Endothelial cell of umbilical vein (primary cell): Measurements from ENCODE around the gene PROZ. TPM values are rescaled to one million over a fixed set of nuclear protein-coding genes. Genes with fewer than 3 reads are reported as not detected.
A peak's percentile ranks its signal among the peaks of the same experiment; 100 is the strongest.

Experiments used
- BruUV-seq: library from RNA; stranded (reverse); fragments of 400-500 nt; replicated peaks from 2 replicates; lab custom pipeline; 2021; lab: Mats Ljungman, UMichigan
- CTCF ChIA-PET: fragments of 300-600, 350-600 bp; sonication (Branson Sonifier 250); formaldehyde crosslinking; loops from one replicate; lab custom pipeline; 2021; ENCODE audit warnings: antibody characterized with exemption, inconsistent platforms; lab: Charles Lee
- POLR2A ChIA-PET: fragments of 300-600, 350-600 bp; sonication (Branson Sonifier 250); formaldehyde crosslinking; loops from one replicate; lab custom pipeline; 2021; ENCODE audit warnings: antibody characterized with exemption, inconsistent platforms; lab: Charles Lee
- DNase-seq: peaks from one replicate; pipeline ENCODE4 v3.0.0-alpha.2; 2011; ENCODE audit warnings: low read depth, low spot score
- FAIRE-seq: peaks from 2 replicates; lab custom pipeline; 2011; peaks lifted over from hg19 to GRCh38; lab: Jason Lieb, UNC
- H2AFZ ChIP-seq: 2 replicates; pipeline ENCODE4 v1.6.0; 2012; ENCODE audit warnings: low read depth, low read length, control low read depth, inconsistent platforms
- H3K27ac ChIP-seq: 2 replicates; pipeline ENCODE4 v1.5.1; 2011; ENCODE audit warnings: low read depth, mild to moderate bottlenecking, control low read depth, low read length, moderate library complexity; ENCODE audit not compliant: insufficient read depth
- H3K27me3 ChIP-seq, 2 experiments: 2 replicates each; pipeline versions ENCODE4 v1.6.0 to v1.6.1; 2011; ENCODE audit warnings: low read length in 2 of 2, mixed read lengths in 1 of 2; ENCODE audit not compliant: control insufficient read depth in 2 of 2, insufficient read depth in 2 of 2
- H3K36me3 ChIP-seq, 2 experiments: 2 replicates in 1 of 2; 3 replicates in 1 of 2; pipeline ENCODE4 v1.5.1; 2011; ENCODE audit warnings: low read length in 2 of 2, mild to moderate bottlenecking in 1 of 2, moderate library complexity in 1 of 2; ENCODE audit not compliant: control insufficient read depth in 2 of 2, insufficient read depth in 2 of 2; ENCODE audit errors: extremely low read depth in 1 of 2
- H3K4me1 ChIP-seq: 3 replicates; pipeline ENCODE4 v1.5.1; 2011; ENCODE audit warnings: mild to moderate bottlenecking, low read length; ENCODE audit not compliant: control insufficient read depth, insufficient read depth; ENCODE audit errors: extremely low read depth
- H3K4me2 ChIP-seq: 2 replicates; pipeline ENCODE4 v1.6.1; 2011; ENCODE audit warnings: low read length, control low read depth, mixed read lengths; ENCODE audit not compliant: insufficient read depth
- H3K4me3 ChIP-seq, 3 experiments: fragments of 200-600 bp in 1 of 3; sonication (generic), shearing (Covaris generic) in 1 of 3; replicated peaks in 1 of 3; 2 replicates each; pipeline ENCODE4 v1.5.1; 2011 to 2016; ENCODE audit warnings: control low read depth in 3 of 3, low read length in 3 of 3, mild to moderate bottlenecking in 2 of 3, inconsistent platforms in 1 of 3, low read depth in 1 of 3, moderate library complexity in 1 of 3; ENCODE audit not compliant: insufficient read depth in 1 of 3
- H3K79me2 ChIP-seq: 2 replicates; pipeline ENCODE4 v1.6.0; 2012; ENCODE audit warnings: low read length, inconsistent platforms; ENCODE audit not compliant: control insufficient read depth, insufficient read depth
- H3K9ac ChIP-seq: replicated peaks from 2 replicates; pipeline ENCODE3; 2011; ENCODE audit warnings: low read length, control low read depth; ENCODE audit not compliant: insufficient read depth; ENCODE audit errors: extremely low read depth
- H3K9me1 ChIP-seq: replicated peaks from 3 replicates; pipeline ENCODE4 v1.6.0; 2011; ENCODE audit warnings: mild to moderate bottlenecking, low read length; ENCODE audit not compliant: control insufficient read depth, insufficient read depth; ENCODE audit errors: extremely low read depth
- H3K9me3 ChIP-seq: replicated peaks from 2 replicates; pipeline ENCODE4 v1.5.1; 2012; ENCODE audit warnings: low read length, inconsistent platforms; ENCODE audit not compliant: control insufficient read depth, insufficient read depth
- H4K20me1 ChIP-seq: replicated peaks from 2 replicates; pipeline ENCODE3; 2011; ENCODE audit warnings: mild to moderate bottlenecking, low read length; ENCODE audit not compliant: control insufficient read depth, insufficient read depth; ENCODE audit errors: extremely low read depth
- EZH2 ChIP-seq: IDR thresholded peaks from 2 replicates; pipeline ENCODE4 v1.6.1; 2012; ENCODE audit warnings: borderline replicate concordance, low read depth, mild to moderate bottlenecking, moderate library complexity, low read length, inconsistent platforms; ENCODE audit not compliant: severe bottlenecking
- FOS ChIP-seq: IDR thresholded peaks from 2 replicates; pipeline ENCODE4 v1.6.1; 2011; ENCODE audit warnings: mild to moderate bottlenecking, low read length, moderate library complexity, borderline replicate concordance; ENCODE audit not compliant: insufficient read depth
- GATA2 ChIP-seq: IDR thresholded peaks from 2 replicates; pipeline ENCODE4 v1.7.0; 2011; ENCODE audit warnings: low read depth, mild to moderate bottlenecking, moderate library complexity, mixed read lengths, low read length; ENCODE audit not compliant: insufficient read length, insufficient read depth
- JUN ChIP-seq: IDR thresholded peaks from 2 replicates; pipeline ENCODE4 v1.6.1; 2011; ENCODE audit warnings: borderline replicate concordance, low read depth; ENCODE audit not compliant: insufficient read length, insufficient read depth
- MYC ChIP-seq: IDR thresholded peaks from one replicate; pipeline ENCODE4 v1.6.1; 2011; ENCODE audit warnings: mild to moderate bottlenecking, low read depth, low read length
- POLR2A ChIP-seq: IDR thresholded peaks from 2 replicates; pipeline ENCODE4 v1.6.1; 2012; ENCODE audit warnings: low read depth, mild to moderate bottlenecking, control low read depth, low read length
- dilution Hi-C: fragments of 300-500 bp; cut with MboI; formaldehyde crosslinking; loops from one replicate; pipeline ENCODE4 v1.15.0; 2019; ENCODE audit warnings: low sequenced_read_pairs; ENCODE audit not compliant: extremely low pct_ligation_motif_present
- intact Hi-C: fragments of 100-400 bp; cut with micrococcal nuclease; formaldehyde crosslinking; loops from one replicate; pipeline ENCODE4 v1.10.0; 2022
- polyA plus RNA-seq, 4 experiments: library from polyadenylated mRNA; depleted of rRNA in 3 of 4; stranded (reverse) in 3 of 4; unstranded in 1 of 4; fragments of >200 nt; gene quantifications; 2 replicates each; pipeline versions ENCODE4 v1.2.1 to v1.2.3, GENCODE V29; 2011 to 2012; ENCODE audit warnings: missing spikeins in 1 of 4
- total RNA-seq: library from RNA; stranded (reverse); gene quantifications from 2 replicates; pipeline ENCODE4 v1.2.3, GENCODE V29; 2021
- TF ChIP-seq, protein P1 (sequence below): IDR thresholded peaks from 2 replicates; pipeline ENCODE4 v1.6.1; 2011; ENCODE audit not compliant: insufficient read depth, insufficient read length

PROZ gene
- total and polyA plus RNA-seq, 2 donors (not counting 3 experiments of a cell fraction or from before 2014, with no cell fraction given) = not detected

DNA sequence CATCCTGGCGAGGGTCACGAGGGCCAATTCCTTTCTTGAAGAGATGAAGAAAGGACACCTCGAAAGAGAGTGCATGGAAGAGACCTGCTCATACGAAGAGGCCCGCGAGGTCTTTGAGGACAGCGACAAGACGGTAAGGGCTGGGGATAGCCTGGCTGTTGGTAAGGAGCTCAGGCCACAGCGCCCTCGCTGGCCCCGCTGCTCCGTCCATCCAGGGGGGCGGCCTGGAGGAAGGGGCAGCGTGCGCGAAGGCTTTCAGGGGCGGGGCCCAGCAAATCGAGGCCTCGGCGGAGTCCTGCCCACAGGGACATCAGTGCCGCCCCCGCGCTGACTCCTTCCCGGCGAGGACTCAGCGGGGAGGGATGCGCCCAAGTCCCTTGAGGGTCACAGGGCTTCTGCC is 29.0 kb upstream of the PROZ start:
- H3K4me1 ChIP-seq = no peaks in the 10 kb centered on the region
- H3K4me2 ChIP-seq = peak overlapping the region; percentile 3
- FAIRE-seq (no peak), DNase-seq (no peak)
- H3K27ac ChIP-seq = no peak overlapping the region
- ChIA-PET POLR2A (no interaction called here), CTCF (interaction anchor here (0.7 kb wide), 1 partner anchor 203 kb away, joined by 4 read pairs; no protein-coding TSS in a partner anchor)
- dilution Hi-C loops (no loop called here), intact Hi-C loops (no loop called here)
- peaks cover 18 to 23% of the 10 kb centered on the region in 2 experiments for H3K27me3 ChIP-seq
- H3K9me1 ChIP-seq = no peaks in the 10 kb centered on the region
- no peaks in the 10 kb centered on the region for H4K20me1 ChIP-seq
- TF ChIP-seq, protein P1, sequence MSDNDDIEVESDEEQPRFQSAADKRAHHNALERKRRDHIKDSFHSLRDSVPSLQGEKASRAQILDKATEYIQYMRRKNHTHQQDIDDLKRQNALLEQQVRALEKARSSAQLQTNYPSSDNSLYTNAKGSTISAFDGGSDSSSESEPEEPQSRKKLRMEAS = no peak
- no peak for TF ChIP-seq JUN
- peak overlapping the region; percentile 66 for H2AFZ ChIP-seq
- H3K9me3 ChIP-seq = no peaks in the 10 kb centered on the region
- H3K9ac ChIP-seq = no peak overlapping the region
- H3K4me3 ChIP-seq = peak overlapping the region in 1 of 3 experiments; percentile 19
- no TSS peak for BruUV-seq
- H3K79me2 ChIP-seq = no peaks in the 10 kb centered on the region
- H3K36me3 ChIP-seq = no peaks in the 10 kb centered on the region

DNA sequence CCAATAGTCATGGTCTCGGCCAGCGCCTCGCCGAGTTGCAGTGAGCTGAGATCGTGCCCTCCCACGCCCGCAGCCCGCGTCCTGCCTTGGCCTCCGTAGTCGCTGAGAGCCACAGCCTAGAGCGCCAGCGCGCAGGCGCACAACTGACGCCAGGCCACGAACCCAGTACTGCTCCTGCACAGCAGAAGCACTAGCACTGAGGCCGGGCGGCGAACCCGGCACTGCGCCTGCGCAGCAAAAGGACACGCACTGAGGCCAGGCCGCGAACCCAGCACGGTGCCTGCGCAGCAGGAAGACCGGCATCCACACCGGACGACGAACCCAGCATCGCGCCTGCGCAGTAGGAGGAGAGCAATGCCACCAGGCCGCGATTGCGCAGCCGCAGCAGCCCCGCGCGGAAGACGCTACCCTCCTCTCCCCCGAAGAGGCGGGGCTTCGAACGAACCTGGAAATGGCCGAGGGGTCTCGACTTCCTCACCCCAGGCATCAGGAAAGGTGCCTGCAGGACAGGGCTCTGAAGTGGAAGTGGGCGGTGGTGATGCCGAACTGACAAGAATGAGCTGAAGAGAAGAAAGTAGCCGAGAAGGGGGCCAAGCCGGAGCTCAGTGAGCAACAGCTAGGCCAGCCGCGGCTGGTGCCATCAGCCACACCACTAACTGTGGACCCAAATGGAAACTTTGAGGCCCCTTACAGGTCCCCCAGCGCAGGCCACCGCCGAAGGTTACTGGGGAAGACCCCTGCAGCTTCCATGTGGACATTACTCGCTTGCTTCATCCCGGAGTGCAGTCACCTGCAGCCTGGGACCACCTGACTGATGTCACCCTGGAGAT is 28.3 kb upstream of the PROZ start:
- H4K20me1 ChIP-seq = no peaks in the 10 kb centered on the region
- H3K36me3 ChIP-seq = no peaks in the 10 kb centered on the region
- no peaks in the 10 kb centered on the region for H3K9me3 ChIP-seq
- H2AFZ ChIP-seq = peak overlapping the region; percentile 66
- ChIA-PET CTCF (no interaction called here), POLR2A (no interaction called here)
- H3K4me2 ChIP-seq = peak overlapping the region; percentile 3
- BruUV-seq = no TSS peak
- FAIRE-seq (no peak), DNase-seq (peak; percentile 21)
- dilution Hi-C loops (no loop called here), intact Hi-C loops (no loop called here)
- no peaks in the 10 kb centered on the region for H3K9me1 ChIP-seq
- TF ChIP-seq GATA2 (no peak), EZH2 (no peak), MYC (no peak), FOS (no peak), JUN (no peak), POLR2A (no peak)
- peak overlapping the region in 1 of 3 experiments; percentile 19 for H3K4me3 ChIP-seq
- H3K4me1 ChIP-seq = no peaks in the 10 kb centered on the region
- no peak overlapping the region for H3K9ac ChIP-seq
- H3K79me2 ChIP-seq = no peaks in the 10 kb centered on the region
- H3K27me3 ChIP-seq = peaks cover 18 to 24% of the 10 kb centered on the region in 2 experiments
- H3K27ac ChIP-seq = no peak overlapping the region
